CD4-positive, alpha-beta T cell treated with Interferon alpha-2 for 1 hour (primary cell): Measurements from ENCODE around the gene VAV2.

Source experiments
- DNase-seq, 2 donors: peaks; one replicate each; pipeline ENCODE4 v3.0.0-alpha.2; 2020 to 2022

Gene VAV2

DNA sequence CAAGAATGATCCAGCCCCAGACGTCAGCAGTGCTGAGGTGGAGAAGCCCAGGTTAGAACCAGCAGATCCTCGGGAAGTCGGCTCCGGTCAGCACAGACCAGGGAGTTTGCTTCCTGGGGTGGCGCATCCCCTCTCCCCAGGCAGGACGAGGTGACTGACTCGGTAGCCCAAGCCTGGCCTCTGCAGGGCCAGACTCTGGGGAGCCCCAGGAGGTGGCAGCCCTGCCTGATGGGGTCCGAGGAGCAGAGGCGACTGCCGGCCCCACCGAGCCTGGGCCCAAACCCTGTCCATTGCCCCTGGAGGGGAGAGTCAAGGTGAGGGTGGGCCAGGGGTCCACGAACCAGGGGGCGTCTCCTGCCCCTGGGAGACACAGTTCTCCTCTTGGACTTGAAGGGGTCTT, 201.1 kb downstream of the VAV2 start:
- DNase-seq, result no peak

DNA sequence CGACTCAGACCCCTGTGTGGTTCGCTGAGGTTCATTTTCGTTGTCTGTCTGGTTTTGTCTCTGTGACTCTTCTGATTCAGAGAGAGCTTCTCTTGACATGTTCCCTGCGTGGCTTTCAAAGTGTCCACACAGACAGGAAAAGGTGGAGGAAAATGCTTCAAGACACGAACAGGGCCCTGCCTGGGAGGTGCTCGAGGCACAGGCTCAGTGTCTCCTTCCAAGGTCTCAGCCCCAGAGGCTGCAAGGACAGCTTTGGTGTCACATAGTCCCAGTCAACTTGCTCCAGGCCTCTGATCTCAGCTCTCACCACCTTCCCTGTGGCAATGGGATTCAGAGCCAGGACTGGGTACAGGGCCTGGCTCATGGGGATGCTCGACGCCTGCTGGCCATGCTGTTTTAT, 202.3 kb downstream of the VAV2 start:
- DNase-seq, result no peak

DNA sequence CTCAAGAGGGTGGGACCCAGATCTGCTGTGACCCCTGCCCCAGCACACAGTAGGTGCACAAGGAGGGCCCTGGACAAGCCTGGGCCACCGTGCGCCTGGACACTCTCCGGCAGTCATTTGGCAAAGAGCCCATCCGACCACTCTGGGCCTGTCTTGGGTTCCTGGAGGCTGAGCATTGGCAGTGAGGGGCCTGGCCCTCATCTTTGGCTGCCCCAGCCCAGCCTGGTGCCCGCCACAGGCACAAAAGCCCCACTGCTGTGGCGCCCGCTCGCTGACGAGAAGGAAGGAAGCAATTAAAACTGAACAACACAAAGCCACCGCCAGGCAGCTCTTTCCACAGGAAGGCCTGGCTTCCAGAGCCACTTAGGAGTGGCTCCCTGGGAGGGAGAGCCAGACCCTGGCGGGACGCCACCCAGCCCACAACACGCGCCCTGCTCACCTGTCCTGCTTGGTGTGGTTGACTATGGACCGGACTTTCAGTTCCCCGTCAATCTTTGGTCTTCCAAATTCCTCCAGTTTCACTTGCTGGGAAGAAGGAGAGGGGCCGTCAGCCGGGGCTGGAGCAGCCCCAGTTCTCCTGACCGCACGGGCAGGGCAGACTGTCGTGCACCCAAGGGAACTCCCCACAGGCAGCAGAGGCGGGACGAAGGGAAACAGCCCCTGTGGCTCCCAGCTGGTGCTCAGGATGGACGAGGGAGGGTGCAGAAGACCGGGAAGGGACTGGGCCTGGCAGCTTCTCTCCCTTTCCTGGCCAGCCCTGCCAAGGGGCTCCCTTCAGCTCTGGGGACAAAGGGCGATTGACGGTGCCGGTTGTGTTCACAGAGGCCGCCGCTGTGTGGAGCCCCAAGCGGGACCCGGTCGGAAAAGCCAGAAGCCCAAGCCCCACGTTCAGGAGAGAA, 203.1 kb downstream of the VAV2 start:
- no peak for DNase-seq

DNA sequence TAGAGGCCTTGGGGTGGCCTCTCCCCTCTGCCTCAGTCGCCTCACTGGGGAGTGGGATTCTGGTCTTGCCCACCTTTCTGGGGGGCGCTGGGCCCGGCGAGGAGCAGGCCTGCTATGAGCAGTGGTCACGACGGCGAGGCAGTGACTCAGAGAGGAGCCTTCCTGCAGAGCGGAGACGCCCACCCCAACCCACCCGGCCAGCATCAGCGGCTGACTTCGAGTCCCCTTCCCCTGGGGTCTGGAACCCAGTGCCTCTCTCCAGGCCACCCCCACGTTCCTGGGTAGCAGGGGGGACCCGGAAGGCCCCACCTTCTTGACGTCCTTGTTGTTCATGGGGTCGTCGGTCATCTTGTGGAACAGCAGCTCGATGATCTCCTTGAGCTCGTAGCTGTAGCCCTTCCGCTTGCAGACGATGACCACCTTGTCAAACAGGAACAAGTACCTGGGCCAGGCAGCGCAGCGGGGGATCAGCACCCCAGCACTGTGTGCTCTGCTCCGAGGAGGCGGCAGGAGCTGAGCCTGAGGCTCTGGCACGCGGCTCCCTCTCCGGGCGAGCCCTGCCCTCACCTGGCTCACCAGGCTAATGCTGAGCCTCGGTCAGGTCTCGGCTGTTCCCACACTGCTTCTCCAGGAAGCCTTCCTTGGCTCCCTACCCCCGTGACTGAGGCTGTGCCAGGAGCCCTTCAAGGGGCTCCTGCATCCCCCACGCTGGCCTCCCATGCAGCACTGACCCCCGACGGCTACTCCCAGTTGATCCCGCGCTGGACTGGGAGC, 203.9 kb downstream of the VAV2 start:
- DNase-seq, result no peak

DNA sequence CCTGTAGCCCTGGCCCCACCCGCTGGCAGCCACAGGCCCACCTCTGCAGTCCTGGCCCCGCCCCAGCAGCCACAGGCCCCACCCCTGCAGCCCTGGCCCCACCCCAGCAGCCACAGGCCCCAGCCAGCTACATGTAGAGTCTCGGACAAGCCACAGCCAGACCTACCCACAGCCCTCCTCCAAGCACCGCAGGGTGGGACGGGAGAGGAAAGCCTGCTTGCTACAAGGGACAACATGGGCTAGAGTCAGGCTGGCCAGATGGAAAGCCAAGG, 204.4 kb downstream of the VAV2 start:
- DNase-seq, result peak in 1 of 2 donors; percentile 61

DNA sequence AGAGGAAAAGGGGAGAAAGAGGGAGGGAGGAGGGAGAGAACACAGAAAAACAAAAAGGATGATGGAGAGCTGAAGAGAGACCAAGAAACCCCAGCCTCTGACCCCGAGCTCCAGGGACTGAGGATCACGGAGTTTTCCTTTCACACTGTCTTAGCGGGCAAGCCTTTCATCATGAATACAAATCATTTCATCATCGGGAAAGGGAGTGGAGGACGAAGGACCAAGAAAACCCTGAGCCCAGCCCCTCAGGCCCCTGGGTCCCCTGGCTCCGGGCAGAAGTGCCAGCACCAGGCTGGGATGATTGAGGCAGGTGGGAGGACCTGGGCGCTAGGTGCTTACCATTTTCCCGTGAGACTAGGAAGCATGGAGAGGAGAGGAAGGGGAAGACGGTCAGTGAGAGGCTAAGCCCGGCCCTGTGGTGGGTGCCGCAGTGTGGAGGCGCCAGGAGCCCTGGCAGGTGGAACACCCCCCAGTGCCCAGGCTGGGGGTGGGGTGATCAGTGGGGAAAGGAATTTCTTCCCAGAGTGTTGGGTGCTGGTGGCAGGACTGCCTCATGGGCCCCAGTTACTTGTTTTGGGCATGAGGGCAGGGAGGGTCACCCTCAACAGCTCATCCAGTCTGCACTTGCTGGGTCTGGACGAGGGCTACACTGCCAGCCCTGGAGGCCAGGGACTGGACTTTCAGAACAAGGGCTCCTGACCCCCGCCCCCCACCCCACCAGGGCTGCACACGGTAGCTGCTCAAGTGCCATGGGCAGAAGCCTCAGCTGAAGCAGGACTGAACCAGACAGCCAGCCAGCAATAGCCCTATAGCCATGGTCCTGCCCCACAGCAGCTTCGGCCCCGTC, 205.0 kb downstream of the VAV2 start:
- DNase-seq, result no peak

DNA sequence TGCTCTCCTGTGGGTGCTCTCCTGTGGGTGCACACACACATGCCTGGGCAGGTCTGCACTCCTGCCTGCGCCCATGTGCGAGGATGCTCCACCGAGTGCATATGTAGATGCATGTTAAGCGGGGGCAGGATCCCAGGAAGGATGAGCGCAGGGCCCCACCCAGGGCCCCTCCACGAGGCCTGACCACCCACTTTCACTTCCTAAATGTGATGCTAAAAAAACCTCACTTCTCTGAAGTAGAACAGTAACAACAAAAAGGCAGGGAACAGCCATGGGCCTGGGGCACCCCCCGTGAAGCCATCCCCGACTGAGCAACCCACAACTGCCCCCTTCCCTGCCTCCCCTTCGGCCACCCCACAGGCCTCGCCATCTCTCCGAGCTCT, 205.8 kb downstream of the VAV2 start:
- DNase-seq, result peak in 1 of 2 donors; percentile 51

DNA sequence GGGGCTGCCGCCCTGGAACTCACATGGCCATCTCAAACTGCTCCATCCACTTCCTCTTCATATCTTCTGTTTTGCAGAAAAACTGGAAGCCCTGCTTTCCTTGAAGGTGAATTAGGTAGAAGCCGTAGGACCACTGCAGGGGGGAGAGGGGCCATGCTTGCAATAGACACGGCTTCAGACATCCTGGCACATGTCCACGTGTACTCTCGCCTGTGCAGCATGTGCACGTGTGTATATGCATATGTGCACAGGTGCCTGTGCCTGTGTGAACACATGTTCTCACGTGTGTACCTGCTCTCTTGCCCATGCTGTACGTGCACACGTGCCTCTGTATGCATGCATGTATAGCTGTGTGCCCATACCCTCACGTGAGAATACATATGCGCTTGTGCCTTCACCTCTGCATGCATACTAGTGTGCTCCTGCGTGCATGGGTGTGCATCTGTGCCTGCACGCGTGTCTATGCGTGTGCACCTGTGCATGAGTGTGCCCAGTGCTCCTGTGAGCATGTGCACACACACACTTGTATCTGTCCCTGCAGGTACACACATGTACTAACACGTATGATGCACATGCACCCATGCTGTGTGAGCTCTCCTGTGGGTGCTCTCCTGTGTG, 206.3 kb downstream of the VAV2 start:
- DNase-seq, result no peak

DNA sequence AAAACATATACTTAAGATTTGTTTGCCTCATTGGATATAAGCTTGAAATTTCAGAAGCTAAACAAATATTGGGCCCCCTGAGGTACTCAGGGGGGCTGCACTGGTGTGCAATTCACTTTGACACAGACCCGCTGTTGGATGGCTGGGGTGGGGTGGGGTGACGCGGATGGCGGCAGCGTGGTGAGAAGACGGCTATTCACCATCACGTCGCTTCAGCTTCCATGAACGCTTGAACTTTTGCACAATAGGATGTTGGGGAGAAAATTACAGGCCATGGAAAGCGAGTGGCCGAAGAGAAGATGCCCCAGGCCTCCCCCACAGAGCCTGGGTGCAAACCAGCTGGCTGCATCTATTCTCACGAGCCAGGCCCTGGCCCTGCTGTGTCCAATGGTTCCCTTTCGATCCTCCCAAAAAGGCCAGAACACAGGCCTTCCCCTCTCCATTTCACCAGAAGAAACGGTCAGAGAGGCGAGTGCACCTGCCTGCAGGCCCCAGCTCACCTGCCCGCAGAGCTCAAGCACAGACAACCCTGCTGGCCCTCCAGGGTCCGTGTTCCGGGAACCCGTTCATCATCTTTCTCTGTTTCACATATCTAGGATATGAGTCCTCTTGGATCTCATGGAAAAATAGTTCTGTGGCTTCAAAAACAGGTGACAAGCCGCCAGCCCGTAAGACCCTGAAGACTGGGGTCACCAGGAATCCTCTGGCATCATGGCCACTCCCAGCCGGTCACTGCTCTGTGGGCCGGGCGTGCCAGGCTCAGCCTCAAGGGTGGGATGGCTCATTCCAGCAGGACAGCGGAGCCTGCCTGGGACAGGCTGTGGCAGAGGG, 207.2 kb downstream of the VAV2 start:
- no peak for DNase-seq

DNA sequence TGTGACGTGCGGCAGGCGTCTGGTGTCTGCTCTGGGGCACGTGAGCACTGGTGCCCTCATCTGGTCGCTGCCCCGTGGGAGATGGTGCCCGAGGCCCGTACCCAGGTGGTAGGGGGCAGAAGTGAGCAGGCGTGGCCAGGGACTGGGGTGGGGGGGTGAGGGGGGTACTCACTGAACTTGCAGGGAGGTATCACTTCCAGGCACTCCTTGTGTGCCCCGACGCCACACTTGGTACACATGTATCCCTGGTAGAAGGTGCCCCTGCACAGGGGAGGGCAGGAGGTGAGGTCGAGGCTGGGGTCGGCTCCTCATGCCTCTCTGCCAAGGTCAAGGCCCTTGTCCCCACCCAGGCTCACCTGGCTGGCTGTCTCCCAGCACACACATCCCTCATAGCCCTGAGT, 208.8 kb downstream of the VAV2 start:
- no peak for DNase-seq

DNA sequence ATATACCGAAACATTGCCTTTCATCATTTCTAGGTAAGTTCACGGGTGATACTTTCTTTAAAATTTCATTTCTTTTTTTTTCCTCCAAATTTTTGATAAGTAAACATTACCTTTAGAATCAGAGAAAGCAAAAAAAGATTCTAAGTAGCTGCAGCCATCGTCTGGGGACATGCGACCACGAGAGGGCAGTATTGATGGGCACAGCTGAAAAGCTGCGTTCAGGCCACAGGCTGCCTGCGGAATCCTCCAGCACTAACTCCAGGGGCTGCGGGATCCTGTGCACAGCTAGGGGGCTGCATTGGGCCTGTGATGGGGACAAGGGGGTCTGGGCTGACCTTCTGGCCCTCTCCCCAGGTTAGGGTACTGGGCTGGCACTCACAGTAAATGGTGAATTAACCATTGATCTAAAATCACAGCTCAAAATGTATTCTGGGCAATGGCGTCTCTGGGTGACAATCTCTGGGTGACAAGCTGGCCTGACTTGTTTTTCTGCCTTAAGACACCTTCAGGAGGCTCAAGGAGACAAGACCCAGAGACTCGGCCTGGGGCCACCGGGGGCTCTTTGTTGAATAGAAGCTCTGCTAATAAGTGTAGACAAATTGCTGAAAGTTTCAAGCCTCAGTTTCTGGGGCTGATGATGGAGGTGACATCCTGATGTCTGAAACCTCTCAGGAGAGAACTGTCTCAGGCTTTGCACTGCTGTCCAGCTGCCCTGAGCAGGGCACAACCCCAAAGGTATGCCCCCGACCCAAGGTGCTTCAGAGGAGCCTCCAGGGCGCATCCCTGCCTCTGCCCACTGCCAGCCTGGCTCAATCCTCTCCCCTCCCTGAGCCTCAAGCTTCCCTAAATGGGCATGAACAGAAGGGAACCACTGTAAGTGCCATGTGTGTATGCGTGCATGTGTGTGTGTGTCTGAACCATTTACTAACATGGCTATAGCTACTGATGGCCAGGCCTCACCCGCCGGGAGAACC, 209.7 kb downstream of the VAV2 start:
- DNase-seq, result peak; percentile 61 to 66

DNA sequence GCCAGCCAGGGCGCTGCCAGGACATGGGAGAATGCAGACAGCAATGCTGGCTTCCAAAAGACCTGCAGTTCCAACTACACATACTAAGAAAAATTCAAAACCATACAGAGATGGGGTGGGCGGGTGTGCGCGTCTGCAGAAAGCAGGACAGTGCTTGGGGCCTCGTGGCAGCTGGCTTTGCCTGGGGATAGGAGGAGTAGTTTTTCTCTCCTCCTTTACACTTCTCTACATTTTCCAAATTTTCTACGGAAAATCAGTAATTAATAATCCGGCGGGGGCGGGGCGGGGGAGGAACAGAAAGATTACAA, 210.3 kb downstream of the VAV2 start:
- DNase-seq, result no peak

DNA sequence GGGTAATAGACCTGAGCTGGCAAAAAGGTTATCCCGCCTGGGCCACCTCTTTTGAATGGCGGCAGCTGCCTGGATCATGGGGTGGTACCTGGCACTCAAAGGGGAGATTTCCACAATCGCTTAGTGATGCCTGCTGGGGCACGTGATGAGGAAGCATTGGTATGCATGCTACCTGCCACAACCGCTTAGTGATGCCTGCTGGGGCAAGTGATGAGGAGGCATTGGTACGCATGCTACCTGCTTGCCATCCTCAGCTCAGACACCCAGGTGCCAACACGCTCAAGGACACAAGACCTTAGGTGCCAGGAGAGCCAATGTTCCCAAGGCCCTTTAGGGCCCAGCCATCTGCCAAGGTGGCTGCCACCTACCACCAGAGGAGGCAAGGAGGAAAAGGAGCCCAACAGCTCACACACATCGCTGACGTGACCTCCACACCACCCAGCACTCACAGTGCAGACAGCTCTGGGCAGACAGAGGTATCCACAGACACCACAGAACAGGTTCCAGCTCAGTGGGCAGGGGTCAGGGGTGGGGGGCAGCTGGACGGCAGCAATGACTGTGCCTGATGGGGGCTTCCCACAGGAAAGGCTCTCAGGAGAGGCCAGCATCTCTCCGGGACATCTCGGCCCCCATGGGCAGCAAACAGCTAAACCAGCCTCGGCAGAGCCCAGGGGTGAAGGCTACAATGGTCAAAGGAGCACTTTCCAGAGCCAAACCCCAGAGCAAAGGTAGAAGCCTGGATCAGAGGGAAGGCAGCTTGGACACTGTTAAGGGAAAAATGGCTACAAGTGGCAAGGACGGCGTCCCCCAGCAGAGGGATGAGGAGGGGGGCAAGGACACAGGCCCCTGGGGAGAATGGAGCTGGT, 210.9 kb downstream of the VAV2 start:
- DNase-seq, result no peak

DNA sequence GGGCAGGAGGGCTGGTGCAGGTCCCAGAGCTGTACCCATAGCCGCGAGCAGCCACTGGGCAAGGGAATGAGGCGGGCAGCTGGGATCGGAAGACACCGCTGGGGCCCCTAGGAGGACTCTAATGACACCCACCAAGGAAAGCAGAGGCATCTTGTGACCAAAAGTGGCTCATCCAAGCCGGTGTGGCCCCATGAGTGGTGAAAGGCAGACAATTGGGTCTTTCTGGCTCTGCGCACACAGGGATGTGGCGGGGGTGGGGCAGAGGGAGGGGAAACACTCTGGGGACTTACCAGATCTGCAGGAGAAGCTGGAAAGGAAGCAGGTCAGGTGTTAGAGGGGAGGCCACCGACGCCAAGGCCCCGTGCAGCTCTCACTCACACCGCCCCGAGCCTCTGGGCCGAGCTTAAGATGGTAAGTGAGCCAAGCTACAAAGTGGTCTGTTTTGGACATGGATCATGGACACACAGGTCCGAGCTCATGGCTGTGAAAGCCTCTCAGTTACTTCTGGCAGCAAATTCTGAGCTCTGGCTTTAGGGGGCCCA, 211.6 kb downstream of the VAV2 start:
- no peak for DNase-seq

DNA sequence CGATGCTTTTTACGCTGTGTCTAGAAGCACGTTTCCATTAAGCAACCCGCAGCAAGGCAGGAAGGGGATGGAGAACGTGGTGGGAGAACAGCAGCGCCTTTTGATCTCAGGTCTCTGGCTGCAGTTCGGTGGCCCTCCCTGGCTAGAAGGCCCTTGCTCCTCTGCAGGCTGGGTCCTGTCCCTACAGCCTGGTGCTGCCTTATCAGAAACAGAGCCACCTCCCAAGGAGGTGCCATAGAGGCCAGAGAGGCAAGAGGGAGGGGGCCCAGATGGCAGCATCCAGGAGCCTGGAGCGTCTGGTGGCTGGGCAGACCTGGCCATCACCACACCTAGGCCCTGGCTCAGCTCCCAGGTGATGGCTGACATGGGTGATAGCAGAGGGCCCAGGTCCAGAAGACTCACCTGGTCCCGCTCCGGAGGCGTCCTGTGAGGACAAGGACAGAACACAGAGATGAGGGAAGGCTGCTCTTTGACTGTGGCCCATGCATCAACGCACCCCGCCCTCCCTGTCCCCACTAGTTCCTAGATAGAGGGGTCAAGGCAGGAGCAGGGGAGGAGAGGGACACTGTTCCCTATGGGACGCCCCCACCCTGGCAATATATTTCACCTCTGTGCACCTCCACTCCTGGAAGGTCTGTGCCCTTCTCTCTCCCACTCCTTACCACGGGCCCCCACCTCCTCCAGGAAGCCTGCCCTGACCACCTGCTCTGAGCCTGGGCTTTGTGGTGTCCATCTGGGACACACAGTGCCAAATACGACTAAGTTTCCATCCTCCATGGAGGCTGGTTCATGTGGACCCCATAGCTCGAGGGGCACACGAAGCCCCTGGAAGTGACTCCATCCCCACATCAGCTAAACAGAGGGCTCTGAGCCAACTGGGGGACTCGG, 212.4 kb downstream of the VAV2 start:
- DNase-seq, result no peak

DNA sequence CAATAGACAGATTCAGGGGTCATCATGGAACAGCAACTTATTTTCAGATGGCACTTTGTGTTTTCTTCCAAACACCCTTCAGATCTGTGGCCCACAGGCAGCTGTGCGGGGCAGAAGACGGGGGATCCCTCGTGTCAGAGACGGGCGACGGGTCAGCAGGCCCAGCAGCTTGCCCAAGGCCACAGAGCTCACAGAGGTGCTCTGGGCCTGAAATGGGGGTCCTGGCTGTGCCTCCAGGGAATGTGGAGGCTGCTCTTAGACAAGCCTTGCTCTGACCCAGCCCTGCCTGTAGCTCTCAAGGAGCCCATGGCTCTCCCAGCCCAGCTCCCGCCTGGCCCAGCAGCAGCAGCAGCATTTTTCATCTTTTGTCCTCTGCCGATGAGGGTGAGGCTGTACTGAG, 213.0 kb downstream of the VAV2 start:
- no peak for DNase-seq

DNA sequence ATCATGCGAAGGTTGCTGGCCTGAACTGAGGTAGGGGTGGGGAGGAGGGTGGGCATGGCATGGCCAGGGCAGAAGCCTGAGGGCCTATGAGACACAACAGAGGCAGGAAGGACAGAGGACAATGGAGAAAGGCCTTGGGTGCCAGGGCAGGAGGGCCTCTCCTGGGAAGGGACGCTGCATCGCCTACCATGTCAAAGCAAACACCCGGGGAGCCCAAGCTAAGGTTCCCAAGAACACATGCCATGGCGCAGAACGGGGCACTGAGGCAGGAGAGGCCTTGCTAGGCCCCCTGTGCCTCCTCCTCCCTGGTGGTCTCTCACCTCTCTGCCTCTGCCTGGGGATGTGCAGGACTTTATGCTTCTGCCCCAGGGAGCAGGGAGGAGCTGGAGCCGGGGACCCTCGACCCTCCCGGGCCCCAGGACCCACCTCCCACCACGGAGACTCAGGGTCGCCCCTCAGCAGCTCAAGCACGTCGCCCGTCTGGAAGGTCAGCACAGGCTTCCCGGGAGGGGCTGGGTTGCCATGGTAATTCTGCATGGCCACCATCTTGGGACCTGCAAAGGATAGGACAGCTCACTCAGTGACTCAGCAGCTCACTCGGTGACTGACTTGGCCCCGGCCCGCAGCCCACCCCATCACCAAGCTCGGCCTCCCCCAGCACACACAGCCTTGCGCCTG, 213.6 kb downstream of the VAV2 start:
- DNase-seq, result no peak

DNA sequence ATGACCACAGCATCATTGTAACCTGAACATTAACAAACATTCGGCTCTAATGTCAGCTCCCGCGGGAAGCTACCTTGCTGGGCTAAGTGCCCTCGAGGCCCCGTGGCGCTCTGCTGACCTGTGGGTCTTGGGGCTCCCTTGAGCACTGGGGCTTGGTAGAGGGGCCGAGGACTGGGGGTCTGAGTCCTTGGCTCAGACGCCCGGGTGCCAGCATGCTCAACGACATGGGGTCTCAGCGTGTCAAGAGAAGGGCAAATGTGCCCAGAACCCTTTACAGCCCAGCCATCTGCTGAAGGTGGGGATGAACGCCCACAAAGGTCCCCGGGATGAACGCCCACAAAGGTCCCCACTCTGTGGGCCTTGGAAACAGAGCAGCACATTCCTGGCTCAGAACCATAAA, 214.3 kb downstream of the VAV2 start:
- no peak for DNase-seq
